Activated T-helper 1 cell treated with anti-CD3 and anti-CD28 coated beads, Interleukin-2, amount 50 U/mL, for 16 hours (primary cell): Measurements from ENCODE around the gene TTC28.

Source experiments
- DNase-seq, 2 donors: peaks; one replicate each; pipeline ENCODE4 v3.0.0-alpha.2; 2020; ENCODE audit warnings: low read depth in 1 of 2, low spot score in 1 of 2

TTC28 gene

GRCh38 chr22:28297504-28297903 lies 382.1 kb downstream of the TTC28 start:
- DNase-seq, result no peak

GRCh38 chr22:28296452-28296851 lies 383.2 kb downstream of the TTC28 start:
- no peak for DNase-seq

GRCh38 chr22:28283068-28283654 lies 396.5 kb downstream of the TTC28 start:
- DNase-seq, result no peak

- no peak for DNase-seq
Measured at GRCh38 chr22:28282405-28283067, 397.1 kb downstream of the TTC28 start.

DNA sequence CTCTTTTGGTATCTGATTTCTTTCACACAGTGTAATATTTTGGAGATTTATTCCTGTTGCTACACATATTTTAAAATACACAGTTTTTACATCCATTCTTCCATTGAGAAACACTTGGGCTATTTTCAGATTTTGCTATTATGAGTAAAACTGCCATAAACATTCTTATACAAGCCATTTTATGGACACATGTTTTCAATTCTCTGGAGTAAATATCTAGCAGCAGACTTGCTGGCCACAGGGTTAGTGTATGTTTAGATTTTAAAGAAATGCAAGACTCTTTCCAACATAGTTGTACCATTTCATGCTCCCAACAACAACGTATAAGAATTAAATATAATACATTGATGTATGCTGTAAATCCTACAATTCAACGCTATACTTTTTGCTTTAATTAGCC lies 399.8 kb downstream of the TTC28 start:
- no peak for DNase-seq

- no peak for DNase-seq
Measured at GRCh38 chr22:28269277-28269676, 410.4 kb downstream of the TTC28 start.

DNA sequence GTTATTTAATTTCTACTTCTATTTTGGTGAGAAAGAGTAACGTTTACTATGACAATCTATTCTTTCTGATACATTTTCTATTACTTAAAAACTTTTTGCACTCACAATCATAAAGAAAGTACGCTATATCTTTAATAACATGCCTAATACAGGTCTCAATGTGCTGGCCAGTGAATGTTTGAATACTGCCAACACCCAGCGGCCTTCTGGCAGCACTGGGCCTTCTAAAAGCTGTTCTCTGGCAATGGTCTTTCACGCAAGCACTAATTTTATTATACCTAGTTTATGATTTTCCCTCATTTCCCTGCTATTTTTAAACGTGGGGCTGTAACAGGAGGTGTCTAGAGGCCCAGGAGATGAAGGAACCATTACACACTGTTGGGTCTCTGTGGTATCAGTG lies 410.8 kb downstream of the TTC28 start:
- no peak for DNase-seq

GRCh38 chr22:28268171-28268570 lies 411.5 kb downstream of the TTC28 start:
- DNase-seq, result no peak

DNA sequence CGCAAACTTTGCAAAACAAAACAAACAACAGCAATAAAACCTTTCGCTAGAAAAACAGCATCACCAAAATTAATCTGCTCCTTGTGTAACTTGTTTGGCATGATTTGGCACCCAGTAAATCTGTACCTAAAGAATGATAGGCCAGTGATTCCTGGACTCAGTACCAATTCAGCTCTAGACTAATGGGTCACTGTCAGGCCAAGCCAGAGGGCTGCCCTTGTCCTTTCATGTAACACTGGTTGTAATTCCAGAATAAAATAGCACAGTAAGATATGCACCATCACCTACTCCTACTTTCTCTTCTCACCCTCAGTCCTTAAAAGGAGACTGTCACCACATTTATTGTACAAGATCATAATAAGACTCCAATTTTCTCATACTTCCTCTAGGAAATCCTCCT lies 419.0 kb downstream of the TTC28 start:
- DNase-seq, result no peak

DNA sequence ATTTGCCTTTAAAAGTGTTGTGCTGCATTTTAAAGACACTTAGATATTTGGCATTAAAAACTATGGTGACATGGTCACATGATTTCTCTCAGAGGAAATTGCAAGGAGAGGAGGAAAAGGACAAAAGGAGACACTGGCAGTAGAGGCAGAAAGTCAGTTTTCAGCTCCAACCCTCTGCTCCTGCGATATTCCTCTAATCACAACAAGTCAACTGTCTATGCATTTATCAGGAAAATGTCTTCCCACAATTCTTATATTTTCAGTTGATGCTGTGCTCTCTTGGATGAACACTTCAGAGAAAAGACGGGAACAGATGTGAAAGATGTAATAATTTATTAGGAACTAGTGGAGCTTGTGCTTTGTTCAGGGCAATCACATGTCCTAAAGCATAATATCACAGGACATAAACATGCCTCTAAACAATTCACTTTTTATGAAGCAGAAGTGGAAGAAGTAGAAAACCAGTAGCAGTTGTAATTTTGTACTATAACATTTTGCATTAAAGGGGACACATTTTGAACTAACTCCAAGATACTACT lies 419.8 kb downstream of the TTC28 start:
- no peak for DNase-seq

GRCh38 chr22:28254396-28254795 lies 425.2 kb downstream of the TTC28 start:
- no peak for DNase-seq

GRCh38 chr22:28252539-28252938 lies 427.1 kb downstream of the TTC28 start:
- DNase-seq, result no peak

DNA sequence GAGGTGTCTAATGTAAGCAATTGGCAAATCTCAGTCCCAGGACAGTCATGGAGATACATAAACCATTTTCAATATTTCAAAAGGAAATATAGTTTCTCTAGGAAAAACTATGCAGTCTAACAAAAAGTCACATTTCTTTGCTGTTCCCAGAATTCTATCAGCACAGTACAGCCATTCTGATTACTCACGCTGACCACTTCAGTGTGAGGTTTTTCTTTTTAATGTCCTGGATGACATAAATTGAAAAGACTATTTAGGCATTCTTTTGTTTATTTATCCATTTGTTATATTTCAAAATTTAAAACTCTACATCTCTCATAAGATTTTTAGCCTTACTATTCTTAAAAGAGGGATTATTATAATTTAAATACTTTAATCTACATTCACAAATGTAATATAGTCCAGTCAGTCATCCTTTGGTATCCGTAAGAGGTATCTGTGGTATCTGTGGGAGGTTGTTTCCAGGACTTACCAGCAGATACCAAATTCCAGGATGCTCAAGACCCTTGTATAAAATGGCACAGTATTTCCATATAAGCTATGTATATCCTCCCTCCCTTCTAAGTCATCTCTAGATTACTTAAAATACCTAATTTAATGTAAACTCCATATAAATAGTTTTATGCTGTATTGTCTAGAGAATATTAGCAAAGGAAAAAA lies 429.5 kb downstream of the TTC28 start:
- DNase-seq, result no peak

GRCh38 chr22:28249402-28249801 lies 430.2 kb downstream of the TTC28 start:
- DNase-seq, result no peak

DNA sequence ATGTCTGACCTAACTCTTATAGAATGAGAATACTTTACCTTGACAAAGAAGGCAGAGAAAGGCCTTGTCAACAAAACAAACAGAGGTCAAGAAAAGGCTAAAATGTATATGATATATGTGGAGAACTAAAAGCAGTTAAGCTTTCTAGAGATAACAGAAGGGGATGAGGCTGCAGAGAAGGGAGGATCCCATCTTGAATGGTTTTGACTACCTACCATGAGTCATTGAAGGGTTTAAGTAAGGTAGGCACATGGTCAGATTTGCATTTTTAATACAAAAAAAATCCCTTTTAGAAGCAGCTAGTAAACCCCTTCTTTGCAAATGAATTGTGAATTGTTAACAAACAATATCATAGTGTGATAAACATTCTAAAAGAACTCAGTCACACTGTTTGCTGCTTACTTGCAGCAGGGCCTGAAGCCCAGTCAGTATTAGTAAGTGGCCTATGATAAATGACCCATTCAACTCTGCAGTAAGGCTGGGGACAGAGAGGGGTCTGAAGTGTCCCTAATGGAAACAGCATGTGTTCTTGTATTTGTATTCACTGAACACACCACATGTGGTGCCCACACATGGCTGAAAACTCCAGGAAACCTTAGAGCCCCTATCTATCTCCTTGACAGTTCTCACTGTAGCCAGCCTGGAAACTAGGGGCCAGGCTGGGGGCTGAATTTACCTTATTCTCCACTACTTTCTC lies 431.8 kb downstream of the TTC28 start:
- no peak for DNase-seq

- no peak for DNase-seq
Measured at GRCh38 chr22:28247136-28247535, 432.5 kb downstream of the TTC28 start.

- DNase-seq, result no peak
Measured at GRCh38 chr22:28246397-28246796, 433.2 kb downstream of the TTC28 start.

- DNase-seq, result no peak
Measured at GRCh38 chr22:28245579-28246224, 433.9 kb downstream of the TTC28 start.

GRCh38 chr22:28244757-28245156 lies 434.9 kb downstream of the TTC28 start:
- DNase-seq, result no peak

DNA sequence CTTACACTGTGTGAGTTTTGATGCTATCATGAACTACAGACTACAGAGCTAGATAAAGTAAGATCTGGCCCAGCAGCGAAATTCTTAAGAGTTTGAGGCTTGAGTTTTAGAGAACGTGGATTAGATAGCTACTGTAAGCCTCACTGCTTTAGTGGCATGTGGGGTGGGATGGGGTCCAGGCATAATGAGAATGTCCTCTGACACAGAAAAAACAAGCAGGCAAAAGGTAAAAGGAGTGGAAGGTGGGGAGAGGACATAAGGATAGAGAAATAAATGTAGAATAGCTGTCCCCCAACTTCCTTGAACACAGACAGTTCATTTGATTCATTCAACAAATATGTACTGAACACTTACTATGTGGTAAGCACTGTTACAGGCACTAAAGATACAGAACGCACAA lies 436.1 kb downstream of the TTC28 start:
- no peak for DNase-seq

GRCh38 chr22:28241656-28242290 lies 437.9 kb downstream of the TTC28 start:
- DNase-seq, result no peak
